Measurements from ENCODE around the gene LONP2. TPM values are rescaled to one million over a fixed set of nuclear protein-coding genes. Genes with fewer than 3 reads are reported as not detected.
A peak's percentile ranks its signal among the peaks of the same experiment; 100 is the strongest.

LONP2 gene
- total and polyA plus RNA-seq, 9 of the 15 experiments (the other 6 are each of a cell fraction or from before 2014, with no cell fraction given): 8.1 to 41.2 (median 25.6) TPM

GRCh38 chr16:48385253-48386150 lies 141.4 kb downstream of the LONP2 start, which contains the start of gene SIAH1 (continued):
- no peak for TF ChIP-seq TRIM25 (IDR thresholded peaks at IDR 0.05; ENCODE audit: borderline replicate concordance)
- no peak for TF ChIP-seq TEAD4 (IDR thresholded peaks at IDR 0.05; ENCODE audit: low read length)
- TF ChIP-seq TEAD4 (CRISPR knock-in tag; IDR thresholded peaks at IDR 0.05; ENCODE audit: borderline replicate concordance): no peak
- TF ChIP-seq ZNF146 (CRISPR knock-in tag; IDR thresholded peaks at IDR 0.05; ENCODE audit: unreplicated experiment): no peak
- peak in 1 of 2 experiments; percentile 42; a peak in 1 of 4 replicates for TF ChIP-seq SIN3A (IDR thresholded peaks at IDR 0.05; ENCODE audit: borderline replicate concordance in 2 of 2, control insufficient read depth in 1 of 2, low read depth in 2 of 2, low read length in 2 of 2)
- TF ChIP-seq RBM15 (IDR thresholded peaks at IDR 0.05; ENCODE audit: insufficient read depth, low read length): no peak
- TF ChIP-seq DNMT1 (IDR thresholded peaks at IDR 0.05): no peak
- TF ChIP-seq NFE2L1 (tag; IDR thresholded peaks at IDR 0.05; ENCODE audit: borderline replicate concordance, low read depth): no peak
- TF ChIP-seq ZNF583 (CRISPR knock-in tag; IDR thresholded peaks at IDR 0.05): peak; percentile 72; the same call in 1 of the 2 replicates
- TF ChIP-seq COPS2 (conservative IDR thresholded peaks at IDR 0.05): no peak
- TF ChIP-seq NELFE (IDR thresholded peaks at IDR 0.05; ENCODE audit: insufficient read depth, insufficient read length): no peak
- TF ChIP-seq ARNT (IDR thresholded peaks at IDR 0.05): no peak
- TF ChIP-seq STAT5A (IDR thresholded peaks at IDR 0.05; ENCODE audit: borderline replicate concordance, low read length): no peak
- TF ChIP-seq DDX20 (tag; IDR thresholded peaks at IDR 0.05; ENCODE audit: low read depth): no peak
- TF ChIP-seq ZNF518B (CRISPR knock-in tag; IDR thresholded peaks at IDR 0.05): no peak
- TF ChIP-seq CBFA2T2 (conservative IDR thresholded peaks at IDR 0.05): no peak
- no peak for TF ChIP-seq SIN3B (IDR thresholded peaks at IDR 0.05; ENCODE audit: low read depth)
- no peak for TF ChIP-seq KAT8 (IDR thresholded peaks at IDR 0.05; ENCODE audit: low read depth)
- TF ChIP-seq NR1H2 (CRISPR knock-in tag; IDR thresholded peaks at IDR 0.05): no peak; the same call in 1 of the 2 replicates
